NCI-H2227 (cell line): ENCODE data around the gene GGT5.
A peak's percentile ranks its signal among the peaks of the same experiment; 100 is the strongest.
"Not testable (repeated sequence)": the region's sequence is repeated elsewhere in the genome, so short reads cannot be mapped to it uniquely, and the experiment has no call there.

Experiments
- DNase-seq: peaks from one replicate; lab custom pipeline; 2025; ENCODE audit not compliant: unreplicated experiment; lab: John Stamatoyannopoulos, UW

Gene GGT5

DNA sequence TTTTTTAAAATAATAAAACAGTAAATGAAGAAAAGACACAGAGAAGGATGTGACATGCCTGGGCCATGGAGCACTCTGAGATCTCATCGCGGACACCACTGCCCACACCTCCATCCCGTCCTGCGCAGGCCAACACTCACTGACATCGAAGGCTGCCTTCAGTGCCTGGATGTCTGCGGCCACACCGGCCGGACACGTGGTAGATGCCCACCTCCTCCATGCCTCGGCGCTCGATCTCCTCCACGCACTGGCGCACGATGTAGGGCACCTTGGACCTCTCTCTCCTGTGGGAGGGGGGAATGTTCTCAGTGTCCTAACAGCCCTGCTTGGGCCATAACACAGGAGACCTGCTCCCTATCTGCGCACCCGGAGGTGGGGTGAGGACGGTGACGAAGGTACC is 18.6 kb upstream of the GGT5 start:
- not testable (repeated sequence) for DNase-seq

DNA sequence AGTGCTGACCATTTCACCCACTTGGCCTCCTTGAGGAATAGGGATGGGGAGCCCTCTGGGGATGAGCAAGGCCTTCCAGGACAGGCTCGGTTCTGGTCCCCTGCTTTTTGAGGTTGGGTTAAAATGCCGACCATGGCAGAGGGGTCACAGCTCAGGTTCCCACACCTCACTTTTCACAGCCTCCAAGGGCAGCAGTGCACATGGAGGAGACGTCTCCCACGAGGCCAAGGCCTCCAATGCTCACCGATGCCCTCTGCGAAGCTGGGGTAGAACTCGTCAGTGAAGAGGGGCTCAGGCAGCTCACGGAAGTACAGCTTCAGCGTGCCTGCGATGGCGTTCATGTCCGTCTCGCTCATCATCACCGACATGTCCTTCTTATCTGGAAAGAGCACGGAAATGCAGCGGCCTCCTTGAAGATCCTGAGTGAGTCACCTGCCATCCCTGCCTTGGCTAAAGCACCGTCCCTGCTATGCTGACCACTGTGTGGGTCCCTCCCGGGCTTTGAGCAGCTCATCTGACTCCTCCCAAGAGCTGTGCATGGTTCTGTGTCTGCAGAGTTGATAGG is 17.4 kb upstream of the GGT5 start:
- not testable (repeated sequence) for DNase-seq

DNA sequence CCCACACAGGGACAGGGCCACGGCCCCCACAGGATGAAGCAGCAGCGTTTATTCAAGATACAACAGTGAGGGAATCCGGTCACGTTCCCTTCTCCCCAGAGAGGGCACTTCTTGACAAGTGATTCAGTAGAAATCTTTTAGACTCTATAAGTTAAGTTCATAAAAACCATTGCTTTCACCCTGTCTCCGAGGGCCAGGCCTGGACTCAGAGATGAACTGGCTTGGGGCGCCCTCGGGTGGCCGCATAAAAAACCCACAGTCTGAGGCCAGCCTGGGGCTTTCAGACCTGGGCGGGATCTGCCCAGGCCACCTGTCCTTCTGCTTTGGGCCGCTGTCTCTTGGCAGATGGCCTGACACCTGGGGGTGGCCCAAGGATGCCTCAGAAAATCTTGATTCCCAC is 14.6 kb upstream of the GGT5 start:
- peak; percentile 61 for DNase-seq

DNA sequence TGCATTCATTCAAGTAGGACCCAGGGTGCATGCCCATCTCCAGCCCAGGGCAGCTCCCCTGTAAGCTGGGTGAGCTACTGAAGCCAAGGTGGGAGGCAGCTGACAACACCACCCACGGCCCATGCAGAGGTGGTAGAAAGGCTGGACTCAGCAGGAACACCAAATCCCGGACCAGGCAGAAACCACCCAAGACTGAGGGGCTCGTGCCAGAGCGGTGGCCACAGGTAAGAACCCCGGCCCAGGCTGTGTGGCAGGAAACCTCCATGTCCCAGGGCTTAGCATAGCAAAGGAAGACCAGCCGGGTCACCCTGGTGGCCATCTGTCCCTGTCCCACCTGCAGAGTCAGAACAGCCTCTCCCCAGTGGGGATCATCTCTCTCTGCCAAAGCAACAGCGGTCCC is 11.9 kb upstream of the GGT5 start:
- DNase-seq: not testable (repeated sequence)

DNA sequence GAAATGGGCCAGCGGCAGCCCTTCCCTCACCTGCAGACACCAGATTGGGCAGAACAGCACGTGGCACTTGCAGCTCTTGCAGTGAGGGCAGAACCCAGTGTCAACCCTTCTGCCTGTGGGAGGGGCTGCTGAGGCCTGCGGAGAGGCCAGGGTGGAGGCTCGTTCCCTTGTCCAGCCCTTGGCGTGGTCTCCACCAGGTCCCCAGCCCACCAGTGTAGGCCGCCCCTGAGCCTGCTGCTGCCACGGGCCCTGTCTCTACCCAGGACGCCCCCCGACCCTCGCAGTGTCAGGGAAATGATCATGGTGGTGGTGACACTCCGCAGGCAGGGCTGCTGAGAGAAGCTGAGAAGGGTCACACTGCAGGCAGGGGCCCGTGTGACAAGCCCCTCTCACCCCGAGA is 11.3 kb upstream of the GGT5 start:
- DNase-seq: not testable (repeated sequence)

DNA sequence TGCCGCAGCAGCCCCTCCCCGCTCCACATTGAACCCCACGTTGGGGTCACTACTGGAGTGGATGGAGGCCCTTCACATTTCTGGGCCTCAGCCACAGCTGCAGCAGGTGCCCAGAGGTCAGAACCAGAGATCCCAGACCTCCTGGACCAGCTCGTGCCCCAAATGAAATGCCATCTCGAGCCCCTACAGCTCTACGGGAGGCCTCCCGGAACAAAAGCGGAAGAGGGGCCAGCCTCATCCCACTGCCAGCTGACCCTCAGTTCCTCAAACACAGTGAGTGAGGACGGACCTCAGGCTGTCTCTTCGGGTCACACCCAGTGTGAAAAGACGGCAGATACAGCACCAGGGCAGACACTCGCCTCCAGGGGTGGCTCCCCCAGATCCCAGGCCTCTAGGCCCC is 8.2 kb upstream of the GGT5 start:
- DNase-seq: not testable (repeated sequence)

DNA sequence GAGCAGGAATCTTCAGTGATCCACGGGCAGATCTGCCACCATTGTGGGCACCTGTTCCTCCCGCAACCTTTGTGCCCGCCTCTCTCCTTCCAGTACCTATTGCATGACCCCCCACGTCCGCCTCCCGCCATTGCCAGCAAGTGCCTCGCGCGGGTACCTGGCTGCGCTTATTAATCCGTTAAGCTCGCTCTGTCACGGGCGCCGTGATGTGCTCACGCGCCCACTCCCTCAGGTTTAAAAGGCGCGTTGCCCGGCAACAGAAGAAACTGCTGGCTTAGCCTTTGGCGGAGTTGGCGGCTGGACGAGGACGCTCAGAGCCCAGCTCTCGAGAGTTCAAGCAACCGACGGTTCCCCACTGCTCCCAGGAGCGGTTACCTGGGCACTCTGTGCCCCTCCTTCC is 6.4 kb upstream of the GGT5 start:
- DNase-seq: not testable (repeated sequence)

DNA sequence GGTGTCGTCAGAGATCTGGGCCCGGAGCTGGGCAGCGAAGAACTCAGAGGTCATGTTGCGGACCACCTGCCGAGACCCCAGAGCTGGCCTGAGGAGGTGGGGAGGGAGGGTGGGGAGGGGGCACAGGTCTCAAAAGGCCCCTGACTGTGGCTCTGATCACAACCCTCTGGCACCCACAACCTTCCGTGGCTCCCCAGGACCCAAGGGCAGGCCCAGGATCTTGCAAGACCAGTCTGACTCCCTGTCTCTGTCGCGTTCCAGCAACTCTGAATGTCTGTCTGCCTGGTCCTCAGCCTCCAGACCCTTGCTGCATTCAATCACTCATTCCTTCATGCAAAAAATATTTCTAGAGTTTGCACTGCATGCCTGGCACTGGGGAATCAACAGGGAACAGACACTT is 4.5 kb upstream of the GGT5 start:
- DNase-seq: not testable (repeated sequence)

DNA sequence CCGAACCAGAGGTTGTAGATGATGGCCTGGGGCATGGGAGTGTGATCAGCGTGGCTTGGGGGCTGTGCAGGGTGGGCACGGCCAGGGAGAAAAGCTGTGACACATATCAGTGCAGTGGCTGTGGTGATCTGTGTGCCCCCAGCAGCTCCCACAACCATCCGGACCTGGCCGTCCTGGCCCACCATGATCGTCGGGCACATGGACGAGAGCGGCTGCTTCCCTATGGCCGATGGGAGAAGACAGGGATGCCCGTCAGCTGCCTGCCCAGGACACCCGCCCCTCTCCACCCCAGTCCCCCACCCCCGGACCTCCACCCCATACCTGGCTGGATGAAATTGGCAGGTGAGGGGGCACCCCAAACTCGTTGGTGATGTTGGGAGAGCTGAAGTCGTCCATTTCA is 3.7 kb upstream of the GGT5 start:
- not testable (repeated sequence) for DNase-seq

DNA sequence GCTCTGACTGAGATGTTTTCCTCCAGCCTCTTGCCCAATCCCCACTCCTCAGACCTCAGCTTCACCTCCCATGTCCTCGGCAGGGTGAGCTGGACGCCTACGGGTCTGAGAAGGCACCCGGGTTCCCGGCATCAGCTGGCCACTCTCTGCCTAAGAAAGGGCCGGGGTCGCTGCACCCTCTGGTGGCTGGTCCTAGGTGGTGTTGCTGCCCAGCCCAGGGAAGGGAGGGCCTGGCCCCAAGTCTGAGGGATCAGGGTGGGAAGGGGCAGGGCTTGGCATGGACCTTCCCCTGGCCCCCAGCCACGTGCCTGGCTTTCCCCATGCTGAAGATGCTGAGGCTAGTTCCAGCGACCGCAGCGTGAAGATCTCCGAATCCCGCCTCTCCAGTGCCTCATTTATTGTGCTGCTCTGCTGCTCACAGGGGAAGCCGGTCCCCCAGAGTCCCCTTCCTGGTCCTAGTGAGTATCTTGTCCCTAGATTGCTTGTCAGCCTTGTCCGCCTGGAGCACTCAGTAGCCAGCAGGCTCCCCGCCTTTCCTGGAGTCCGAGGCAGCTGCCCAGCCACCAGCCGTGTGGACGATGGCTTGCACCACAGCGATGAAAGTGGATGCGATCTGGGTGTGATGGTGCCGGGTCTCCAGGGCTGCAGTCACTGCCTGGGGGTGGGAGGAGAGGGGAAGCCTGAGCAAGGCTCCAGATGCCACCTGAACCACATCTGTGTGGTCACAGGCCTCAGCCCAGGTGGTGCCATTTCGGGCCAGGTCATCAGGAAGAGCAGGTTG is 2.9 kb upstream of the GGT5 start:
- peak; percentile 57 for DNase-seq

DNA sequence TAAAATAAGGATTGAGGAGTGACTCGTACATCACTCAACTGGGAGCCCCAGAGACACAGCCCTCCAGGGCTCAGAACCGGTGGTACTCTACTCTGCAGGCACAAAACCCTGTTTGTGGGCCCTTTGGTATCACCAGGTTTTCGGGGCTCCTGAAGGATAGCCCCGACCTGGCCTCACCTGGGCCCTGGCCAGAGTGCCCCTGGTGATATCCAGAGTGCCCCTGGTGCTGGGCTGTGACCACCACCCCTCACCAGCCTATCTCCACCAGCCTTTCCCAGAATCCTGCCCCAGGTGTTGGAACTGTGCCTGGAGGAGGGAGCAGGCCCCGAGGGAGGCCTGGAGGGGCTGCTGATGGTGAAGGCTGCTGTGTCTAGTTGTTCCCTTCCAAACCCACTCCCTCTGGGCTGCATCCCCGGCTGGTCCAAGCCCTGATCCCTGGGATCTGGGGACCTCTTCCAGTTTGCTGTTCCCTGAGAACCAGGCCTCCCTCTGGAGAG is 2.2 kb upstream of the GGT5 start:
- no peak for DNase-seq

DNA sequence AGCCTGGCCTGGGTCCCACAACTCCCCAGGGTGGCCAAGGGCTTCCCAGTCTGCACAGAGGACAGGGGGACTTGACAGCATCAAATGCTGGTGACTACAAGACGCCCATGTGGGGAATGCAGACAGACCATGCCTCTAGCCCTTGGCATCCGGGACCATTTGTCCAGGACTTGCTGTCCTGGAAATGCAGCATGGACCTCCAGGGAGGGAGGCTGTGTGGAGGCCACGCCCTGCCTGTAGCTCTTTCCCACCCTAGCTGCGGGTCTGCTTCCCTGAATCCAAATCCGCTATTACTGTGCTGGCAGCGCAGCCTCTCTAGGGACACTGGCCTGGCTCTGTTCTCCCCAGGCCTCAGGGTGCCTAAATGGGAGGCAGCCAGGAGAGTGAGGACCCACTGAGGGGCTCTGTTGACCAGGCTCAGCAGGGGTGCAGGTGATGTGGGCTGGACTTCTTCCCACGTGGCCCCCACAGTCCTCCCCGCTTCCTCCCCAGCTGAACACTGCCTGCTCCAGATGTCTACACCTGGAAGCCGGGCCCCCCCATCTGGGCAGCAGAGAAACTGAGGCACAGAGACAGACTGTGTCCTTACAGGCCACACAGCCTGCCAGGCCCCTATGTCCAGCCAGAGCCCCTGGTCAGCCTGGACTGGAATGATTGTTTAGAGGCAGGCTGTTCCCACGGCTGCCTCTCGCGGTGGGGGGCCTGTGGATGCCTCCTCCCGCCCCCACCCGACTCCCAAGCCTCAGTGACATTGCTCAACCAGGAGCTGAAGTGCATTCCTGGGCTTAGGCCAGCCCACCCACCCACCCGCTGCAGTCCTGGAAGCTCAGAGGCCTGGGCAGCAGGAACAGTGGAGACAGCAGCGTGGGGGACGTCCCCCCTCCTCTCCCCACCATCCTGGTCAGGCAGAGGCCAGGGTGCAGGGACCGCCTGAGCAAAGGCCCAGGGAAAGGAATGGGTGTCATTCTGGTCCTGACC is 991 bp upstream of the GGT5 start:
- not testable (repeated sequence) for DNase-seq

DNA sequence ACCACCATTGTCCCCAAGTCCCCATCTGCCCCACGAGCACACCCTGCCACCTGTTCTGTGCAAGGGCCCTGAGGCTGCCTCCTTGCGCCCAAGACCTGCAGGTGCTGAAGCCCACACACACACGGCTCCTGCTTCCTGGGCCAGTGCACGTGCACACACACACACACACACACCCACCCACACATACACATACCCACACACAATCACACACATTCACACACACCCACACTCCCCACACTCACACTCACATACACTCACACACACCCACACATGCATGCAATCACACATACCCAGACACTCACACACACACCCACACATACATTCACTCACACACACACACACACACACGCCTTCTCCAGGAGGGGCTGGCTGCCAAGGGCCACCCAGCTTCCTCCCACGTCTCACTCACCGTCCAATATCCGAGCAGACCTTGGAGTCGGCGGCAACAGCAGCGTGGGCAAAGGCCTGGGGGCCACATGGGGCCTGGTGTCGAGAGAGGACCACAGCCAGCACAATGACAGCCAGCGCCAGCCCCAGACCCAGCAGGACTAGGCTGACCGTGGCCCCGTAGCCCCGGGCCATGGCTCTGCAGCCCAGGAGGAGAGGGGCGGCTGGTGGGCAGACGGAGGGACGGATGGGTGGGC is 616 bp downstream of the GGT5 start:
- no peak for DNase-seq

DNA sequence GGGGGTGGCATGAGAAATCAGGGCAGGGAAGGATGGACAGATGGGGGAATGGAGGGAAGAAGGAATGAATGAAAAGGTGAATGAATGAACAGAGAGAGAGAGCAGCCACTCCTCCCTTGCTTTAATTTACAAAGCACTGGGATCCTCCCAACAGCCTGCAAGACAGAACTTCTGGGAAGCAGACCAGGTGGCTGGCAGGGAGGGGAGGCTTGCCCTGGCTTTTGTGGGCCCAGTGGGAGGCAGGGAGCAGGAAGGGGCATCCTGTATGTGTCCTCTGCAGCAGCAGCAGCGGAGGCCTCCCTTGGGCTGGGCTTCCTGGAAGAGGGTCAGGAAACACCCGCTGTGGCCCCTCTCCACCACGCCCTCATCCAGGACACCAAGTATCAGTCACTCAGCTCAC is 1.5 kb downstream of the GGT5 start:
- DNase-seq: not testable (repeated sequence)

DNA sequence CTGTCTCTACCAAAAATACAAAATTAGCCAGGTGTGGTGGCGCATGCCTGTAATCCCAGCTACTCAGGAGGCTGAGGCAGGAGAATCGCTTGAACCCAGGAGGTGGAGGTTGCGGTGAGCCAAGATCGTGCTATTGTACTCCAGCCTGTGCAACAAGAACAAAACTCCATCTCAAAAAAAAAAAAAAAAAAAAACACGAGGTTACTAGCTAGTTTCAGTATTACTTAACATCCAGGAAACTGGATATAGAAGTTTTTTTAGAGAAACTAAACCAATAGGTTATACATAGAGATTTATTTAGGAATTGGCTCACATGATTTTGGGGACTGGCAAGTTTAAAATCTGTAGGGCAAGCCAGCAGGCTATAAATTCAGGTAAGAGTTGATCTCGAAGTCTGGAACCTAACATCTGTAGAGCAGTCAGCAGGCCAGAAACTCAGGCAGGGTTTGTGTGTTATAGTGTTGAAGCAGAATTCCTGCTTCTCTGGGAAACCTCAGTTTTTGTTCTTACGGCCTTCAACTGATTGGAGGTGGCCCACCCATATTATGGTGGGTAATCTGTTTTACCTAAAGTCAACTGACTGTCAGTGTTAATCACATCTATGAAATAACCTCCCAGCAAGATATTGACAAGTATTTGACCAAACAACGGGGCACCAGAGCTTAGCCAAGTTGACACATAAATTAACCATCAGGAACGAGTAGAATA is 3.7 kb downstream of the GGT5 start:
- not testable (repeated sequence) for DNase-seq

DNA sequence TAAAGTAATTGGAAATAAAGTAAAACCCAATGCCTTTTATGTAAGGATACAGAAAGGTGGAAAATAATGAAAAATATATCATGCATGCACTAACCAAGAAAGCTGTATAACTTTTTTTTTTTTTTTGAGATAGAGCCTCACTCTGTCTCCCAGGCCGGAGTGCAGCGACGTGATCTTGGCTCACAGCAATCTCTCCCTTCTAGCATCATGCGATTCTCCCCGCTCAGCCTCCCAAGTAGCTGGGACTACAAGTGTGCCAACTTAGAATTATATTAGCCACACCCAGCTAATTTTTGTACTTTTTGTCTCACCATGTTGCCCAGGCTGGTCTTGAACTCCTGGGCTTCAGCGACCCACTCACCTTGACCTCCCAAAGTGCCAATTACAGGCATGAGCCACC is 4.5 kb downstream of the GGT5 start:
- DNase-seq: no peak

DNA sequence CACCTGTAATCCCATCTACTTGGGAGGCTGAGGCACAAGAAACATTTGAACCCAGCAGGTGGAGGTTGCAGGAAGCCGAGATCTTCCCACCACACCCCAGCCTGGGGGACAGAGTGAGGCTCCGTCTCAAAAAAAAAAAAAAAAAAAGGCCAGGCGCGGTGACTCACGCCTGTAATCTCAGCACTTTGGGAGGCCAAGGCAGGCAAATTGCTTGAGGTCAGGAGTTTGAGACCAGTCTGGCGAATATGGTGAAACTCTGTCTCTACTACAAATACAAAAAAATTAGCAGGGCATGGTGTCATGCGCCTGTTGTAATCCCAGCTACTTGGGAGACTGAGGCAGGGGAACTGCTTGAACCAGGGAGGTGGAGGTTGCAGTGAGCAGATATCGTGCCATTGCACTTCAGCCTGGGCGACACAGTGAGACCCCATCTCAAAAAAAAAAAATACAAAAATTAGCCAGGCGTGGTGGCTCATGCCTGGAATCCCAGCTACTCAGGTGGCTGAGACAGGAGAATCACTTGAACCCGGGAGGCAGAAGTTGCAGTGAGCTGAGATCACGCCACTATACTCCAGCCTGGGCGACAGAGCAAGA is 6.7 kb downstream of the GGT5 start:
- DNase-seq: not testable (repeated sequence)

DNA sequence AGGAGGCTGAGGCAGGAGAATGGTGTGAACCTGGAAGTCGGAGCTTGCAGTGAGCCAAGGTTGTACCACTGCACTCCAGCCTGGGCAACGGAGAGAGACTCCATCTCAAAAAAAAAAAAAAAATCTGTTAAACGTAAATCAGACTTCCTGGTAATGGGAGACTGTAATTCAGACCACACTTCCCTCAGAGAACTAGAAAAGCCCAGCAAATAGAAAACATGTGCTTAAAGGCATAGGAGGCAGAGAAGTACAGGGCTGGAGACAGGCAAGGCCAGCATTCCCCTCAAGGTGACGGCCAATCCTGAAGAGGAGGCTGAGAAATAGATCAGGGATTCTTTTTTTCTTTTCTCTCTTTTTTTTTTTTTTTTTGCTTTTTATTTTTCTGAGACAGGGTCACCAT is 8.2 kb downstream of the GGT5 start:
- no peak for DNase-seq

DNA sequence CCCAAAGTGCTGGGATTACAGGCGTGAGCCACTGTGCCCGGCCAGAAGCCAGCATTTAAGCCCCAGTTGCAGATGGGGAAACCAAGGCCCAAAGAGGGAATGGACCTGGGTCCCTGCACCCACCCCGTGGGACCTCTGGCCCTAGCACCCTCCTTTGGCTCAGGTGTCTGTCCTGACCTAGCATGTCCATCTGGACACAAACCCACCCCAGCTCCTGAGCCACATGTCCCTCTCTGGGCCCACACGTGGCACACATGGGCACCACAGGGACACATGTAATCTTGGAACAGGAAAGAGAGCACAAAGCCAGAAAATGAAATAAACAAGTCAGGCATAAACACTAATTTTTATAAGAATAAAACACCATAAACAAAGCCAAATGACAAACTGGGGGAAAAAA is 9.6 kb downstream of the GGT5 start:
- DNase-seq: no peak

DNA sequence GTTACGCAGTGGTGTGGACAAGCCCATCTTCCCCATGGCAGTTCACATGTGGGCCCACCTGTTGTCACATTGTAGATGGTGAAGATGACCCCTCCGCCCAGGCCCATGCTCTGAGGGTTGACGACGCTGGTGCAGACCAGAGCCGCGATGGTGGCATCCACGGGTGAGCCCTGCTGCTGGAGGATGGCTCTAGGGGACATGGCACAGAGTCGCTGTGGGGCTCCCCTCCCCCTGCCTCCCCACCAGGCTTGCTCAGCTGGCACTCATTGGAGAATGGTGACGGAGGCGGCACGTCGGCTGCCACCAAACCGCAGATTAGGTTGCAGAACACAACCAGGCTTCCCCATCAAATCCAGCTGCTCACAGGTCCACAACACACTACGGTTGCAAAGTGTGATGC is 11.1 kb downstream of the GGT5 start:
- no peak for DNase-seq
